GM21390 (cell line): ENCODE results near the gene ANKRD30B.
"Not testable (repeated sequence)": the region's sequence is repeated elsewhere in the genome, so short reads cannot be mapped to it uniquely, and the experiment has no call there.

Experiments used
- ATAC-seq: cut with Tn5 transposase; IDR thresholded peaks from one replicate; pipeline ENCODE4 v1.9.1; 2021; ENCODE audit not compliant: unreplicated experiment

Gene ANKRD30B

DNA sequence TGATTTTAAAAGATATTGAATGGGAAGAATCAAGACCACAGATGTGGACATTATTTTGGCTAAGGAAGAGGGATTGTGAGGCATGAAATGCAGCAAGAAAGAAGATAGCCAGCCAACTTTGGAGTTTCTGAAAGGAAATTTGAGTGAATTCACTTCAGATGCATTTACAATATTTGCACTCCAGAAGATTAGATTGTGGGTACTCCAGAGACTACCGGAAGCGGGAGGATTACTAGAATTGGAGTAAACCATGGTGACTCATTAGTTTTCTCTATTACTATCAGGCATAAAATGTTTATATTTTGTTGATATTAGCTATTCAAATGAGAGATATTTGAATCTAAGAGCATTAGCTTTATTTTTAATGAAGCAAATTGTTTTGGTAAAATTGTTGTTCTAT lies 93.6 kb downstream of the ANKRD30B start:
- not testable (repeated sequence) for ATAC-seq

DNA sequence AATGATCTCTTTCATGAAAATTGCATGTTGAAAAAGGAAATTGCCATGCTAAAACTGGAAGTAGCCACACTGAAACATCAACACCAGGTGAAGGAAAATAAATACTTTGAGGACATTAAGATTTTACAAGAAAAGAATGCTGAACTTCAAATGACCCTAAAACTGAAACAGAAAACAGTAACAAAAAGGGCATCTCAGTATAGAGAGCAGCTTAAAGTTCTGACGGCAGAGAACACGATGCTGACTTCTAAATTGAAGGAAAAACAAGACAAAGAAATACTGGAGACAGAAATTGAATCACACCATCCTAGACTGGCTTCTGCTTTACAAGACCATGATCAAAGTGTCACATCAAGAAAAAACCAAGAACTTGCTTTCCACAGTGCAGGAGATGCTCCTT lies 103.6 kb downstream of the ANKRD30B start:
- ATAC-seq, result not testable (repeated sequence)

- not testable (repeated sequence) for ATAC-seq
Observed at GRCh38 chr18:14855634-14856033, 107.7 kb downstream of the ANKRD30B start.

DNA sequence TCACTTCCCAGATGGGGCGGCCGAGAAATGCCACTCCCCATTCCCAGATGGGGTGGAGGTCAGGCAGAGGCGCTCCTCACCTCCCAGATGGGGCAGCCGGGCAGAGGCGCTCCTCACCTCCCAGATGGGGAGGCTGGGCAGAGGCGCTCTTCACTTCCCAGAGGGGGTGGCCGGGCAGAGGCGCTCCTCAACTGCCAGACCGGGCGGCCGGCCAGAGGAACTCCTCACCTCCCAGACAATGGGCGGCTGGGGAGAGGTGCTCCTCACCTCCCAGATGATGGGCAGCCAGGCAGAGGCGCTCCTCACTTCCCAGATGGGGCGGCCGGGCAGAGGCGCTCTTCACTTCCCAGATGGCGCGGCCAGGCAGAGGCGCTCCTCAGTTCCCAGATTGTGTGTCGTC lies 108.3 kb downstream of the ANKRD30B start:
- not testable (repeated sequence) for ATAC-seq

- ATAC-seq, result not testable (repeated sequence)
Observed at GRCh38 chr18:14858514-14858913, 110.5 kb downstream of the ANKRD30B start.

DNA sequence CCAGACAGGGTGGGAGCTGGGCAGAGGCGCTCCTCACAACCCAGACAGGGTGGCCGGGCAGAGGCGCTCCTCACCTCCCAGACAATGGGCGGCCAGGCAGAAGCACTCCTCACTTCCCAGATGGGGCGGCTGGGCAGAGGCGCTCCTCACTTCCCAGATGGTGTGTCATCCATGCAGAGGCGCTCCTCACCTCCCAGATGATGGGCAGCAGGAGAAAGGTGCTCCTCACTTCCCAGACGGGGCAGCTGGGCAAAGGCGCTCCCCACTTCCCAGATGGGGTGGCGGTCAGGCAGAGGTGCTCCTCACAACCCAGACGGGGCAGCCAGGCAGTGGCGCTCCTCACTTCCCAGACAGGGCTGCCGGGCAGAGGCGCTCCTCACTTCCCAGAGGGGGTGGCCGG lies 112.0 kb downstream of the ANKRD30B start:
- not testable (repeated sequence) for ATAC-seq

DNA sequence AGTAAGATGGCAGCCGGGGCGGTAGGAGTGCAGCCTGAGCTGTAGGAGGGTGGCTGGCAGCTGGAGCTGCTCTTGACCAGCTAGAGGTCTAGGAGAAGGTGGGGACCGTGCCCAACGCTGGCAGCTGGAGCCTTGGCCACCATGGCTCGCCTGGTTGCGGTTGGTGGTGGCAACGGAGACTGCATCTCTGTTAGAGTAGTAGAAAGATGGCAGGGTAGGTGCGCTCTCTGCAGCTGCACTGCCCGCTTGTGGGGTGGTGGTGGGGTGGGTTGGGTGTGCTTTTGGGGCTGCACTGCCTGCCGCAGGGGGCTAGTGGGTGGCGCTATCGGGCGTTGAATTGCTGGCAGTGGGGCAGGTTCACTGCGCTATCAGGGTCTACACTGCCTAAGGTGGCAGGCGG lies 118.5 kb downstream of the ANKRD30B start:
- not testable (repeated sequence) for ATAC-seq

DNA sequence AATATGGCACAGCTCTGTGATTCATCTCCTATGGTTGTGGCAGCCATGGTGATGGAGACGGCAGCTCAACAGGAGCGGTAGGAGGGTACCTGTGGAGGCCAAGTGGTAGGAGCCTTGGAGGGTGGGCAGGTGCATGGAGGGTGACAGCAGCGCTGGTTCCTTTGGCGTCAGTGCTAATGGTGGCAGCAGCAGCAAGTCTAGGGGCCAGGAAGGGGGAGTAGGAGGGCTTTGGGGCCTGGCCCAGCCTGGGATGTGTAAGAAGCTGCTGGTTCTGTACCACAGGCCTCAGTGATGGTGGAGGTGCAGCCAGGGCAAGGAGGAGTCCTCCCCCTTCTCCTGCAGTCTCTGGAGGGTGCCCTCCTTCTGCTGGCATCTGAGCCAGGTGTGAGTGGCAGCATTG lies 120.0 kb downstream of the ANKRD30B start:
- ATAC-seq, result not testable (repeated sequence)

- not testable (repeated sequence) for ATAC-seq
Observed at GRCh38 chr18:14868825-14869224, 120.9 kb downstream of the ANKRD30B start.

DNA sequence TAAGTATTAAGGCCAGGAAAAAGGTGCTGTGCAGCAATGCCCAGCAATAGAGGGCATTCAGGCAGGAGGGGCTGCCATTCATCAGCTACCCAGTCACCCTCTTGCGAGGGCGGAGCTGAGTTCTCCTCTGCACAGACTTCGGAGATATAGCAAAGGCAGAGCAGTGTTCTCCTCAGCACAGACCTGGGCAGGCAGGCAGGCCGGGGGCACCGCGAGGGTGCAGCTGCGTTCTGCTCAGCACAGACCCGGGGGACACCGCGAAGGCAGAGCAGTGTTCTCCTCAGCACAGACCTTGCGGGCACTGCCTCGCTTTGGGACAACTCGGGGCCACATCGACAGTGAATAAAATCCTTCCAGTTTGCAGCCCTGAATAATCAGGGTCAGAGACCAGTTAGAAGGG lies 130.9 kb downstream of the ANKRD30B start:
- ATAC-seq, result not testable (repeated sequence)

DNA sequence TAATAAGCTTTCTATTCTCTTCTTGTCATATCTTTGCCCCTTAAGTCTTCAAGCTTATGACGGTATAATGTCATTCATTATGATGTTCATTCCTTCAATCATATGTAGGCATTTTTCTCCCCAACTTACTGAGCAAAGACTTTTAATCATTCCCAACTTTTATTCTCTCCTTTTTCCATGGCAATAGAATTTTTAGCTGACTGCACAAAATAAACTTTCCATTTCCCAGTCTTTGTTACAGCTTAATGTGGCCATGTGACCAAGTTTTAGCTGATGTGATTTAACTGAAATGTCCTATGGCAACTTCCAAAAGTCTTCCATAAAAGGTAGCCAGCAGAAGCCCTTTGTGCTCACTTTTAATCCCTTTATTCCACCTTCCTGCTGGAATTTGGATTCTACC lies 152.5 kb downstream of the ANKRD30B start:
- ATAC-seq, result no peak
